NT2/D1 (cell line): ENCODE results near the gene PRSS48.

Experiments used
- SUZ12 ChIP-seq: IDR thresholded peaks from 2 replicates; pipeline ENCODE4 v1.6.1; 2011; ENCODE audit not compliant: insufficient read length, insufficient read depth; ENCODE audit errors: extremely low read depth
- YY1 ChIP-seq: IDR thresholded peaks from 2 replicates; pipeline ENCODE4 v1.6.1; 2011; ENCODE audit not compliant: insufficient read length, insufficient read depth
- ZNF274 ChIP-seq: IDR thresholded peaks from 2 replicates; pipeline ENCODE4 v1.6.1; 2011; ENCODE audit warnings: mild to moderate bottlenecking, low read depth, low read length

DNA sequence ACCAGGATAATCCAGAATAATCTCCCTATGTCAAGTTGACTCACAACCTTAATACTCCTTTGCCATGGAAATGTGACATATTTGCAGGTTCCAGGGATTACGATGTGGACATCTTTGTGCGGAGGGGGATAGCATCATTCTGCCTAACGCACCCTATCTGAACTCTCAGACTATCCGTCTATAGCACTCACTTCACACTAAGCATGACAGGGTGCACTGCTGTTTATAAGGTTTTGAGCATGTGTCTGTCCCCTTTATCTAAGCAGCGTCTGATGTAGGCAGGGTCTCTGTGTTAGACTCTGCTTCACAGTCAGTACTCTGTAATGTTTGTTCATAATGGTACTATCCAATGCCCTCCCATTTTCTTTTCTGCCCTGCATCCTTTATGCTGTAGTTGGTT lies 43.4 kb upstream of the PRSS48 start:
- TF ChIP-seq YY1 (no peak), ZNF274 (no peak), SUZ12 (no peak)
